Hepatocyte (in vitro differentiated cells): Measurements from ENCODE around the gene MED13L. TPM values are rescaled to one million over a fixed set of nuclear protein-coding genes. Genes with fewer than 3 reads are reported as not detected.

Source experiments
- DNase-seq: peaks from one replicate; pipeline ENCODE4 v3.0.0-alpha.2; 2016; ENCODE audit warnings: low spot score
- H2AFZ ChIP-seq: fragments of 200-600 bp; sonication (generic); 2 replicates; pipeline ENCODE4 v1.6.0; 2016; ENCODE audit warnings: antibody characterized with exemption, mild to moderate bottlenecking
- H3K27ac ChIP-seq: fragments of 200-600 bp; sonication (generic); 2 replicates; pipeline ENCODE4 v1.5.1; 2016; ENCODE audit warnings: mild to moderate bottlenecking
- H3K27me3 ChIP-seq: fragments of 200-600 bp; sonication (generic); 2 replicates; pipeline ENCODE4 v1.6.1; 2016
- H3K36me3 ChIP-seq: fragments of 200-600 bp; sonication (generic); replicated peaks from 2 replicates; pipeline ENCODE4 v1.5.1; 2016; ENCODE audit warnings: low read depth; ENCODE audit not compliant: insufficient read depth
- H3K4me1 ChIP-seq: fragments of 200-600 bp; sonication (generic); 2 replicates; pipeline ENCODE4 v1.5.1; 2016; ENCODE audit warnings: mild to moderate bottlenecking, moderate library complexity; ENCODE audit not compliant: insufficient read depth
- H3K4me2 ChIP-seq: fragments of 200-600 bp; sonication (generic); 2 replicates; pipeline ENCODE4 v1.6.0; 2016
- H3K4me3 ChIP-seq: fragments of 200-600 bp; sonication (generic); 2 replicates; pipeline ENCODE4 v1.5.1; 2016; ENCODE audit warnings: mild to moderate bottlenecking
- H3K79me2 ChIP-seq: fragments of 200-600 bp; sonication (generic); 2 replicates; pipeline ENCODE4 v1.6.0; 2017; ENCODE audit warnings: mild to moderate bottlenecking
- H3K9me2 ChIP-seq: fragments of 200-600 bp; sonication (generic); replicated peaks from 2 replicates; pipeline ENCODE4 v1.6.0; 2017; ENCODE audit warnings: mild to moderate bottlenecking; ENCODE audit not compliant: insufficient read depth
- H3K9me3 ChIP-seq: fragments of 200-600 bp; sonication (generic); 2 replicates; pipeline ENCODE4 v1.5.1; 2016; ENCODE audit warnings: low read depth, mild to moderate bottlenecking
- H4K20me1 ChIP-seq: fragments of 200-600 bp; sonication (generic); 2 replicates; pipeline ENCODE4 v1.6.0; 2016; ENCODE audit warnings: mild to moderate bottlenecking; ENCODE audit not compliant: insufficient read depth, poor library complexity, severe bottlenecking
- CTCF ChIP-seq: fragments of 200-600 bp; sonication (generic); IDR thresholded peaks from 2 replicates; pipeline ENCODE4 v1.5.1; 2016; ENCODE audit warnings: antibody characterized with exemption, mild to moderate bottlenecking; ENCODE audit not compliant: poor library complexity
- EZH2 ChIP-seq: fragments of 200-600 bp; sonication (generic); IDR thresholded peaks from 2 replicates; pipeline ENCODE4 v1.6.1; 2016; ENCODE audit warnings: antibody characterized with exemption, mild to moderate bottlenecking, borderline replicate concordance
- EZH2phosphoT487 ChIP-seq: fragments of 200-600 bp; sonication (generic); IDR thresholded peaks from one replicate; pipeline ENCODE4 v1.6.1; 2018; ENCODE audit warnings: antibody characterized with exemption, mild to moderate bottlenecking, low read depth, moderate library complexity; ENCODE audit not compliant: unreplicated experiment, severe bottlenecking
- WGBS: methylation state at CpG from one replicate; pipeline ENCODE4 v1.1.6; 2016; ENCODE audit warnings: low lambda C conversion rate; ENCODE audit errors: missing lambda C conversion rate; 5-methylcytosine and 5-hydroxymethylcytosine counted together
- polyA plus RNA-seq: library from polyadenylated mRNA; unstranded; fragments of >200 nt; fragmentation: Nextera tagmentation; extraction: Ambion mirVana; gene quantifications from 2 replicates; pipeline ENCODE4 v1.2.1, GENCODE V29; 2016
- total RNA-seq: library from RNA; depleted of rRNA; stranded (reverse); fragments of >200 nt; gene quantifications from 2 replicates; pipeline ENCODE4 v1.2.3, GENCODE V29; 2014

MED13L gene
- total and polyA plus RNA-seq, 2 experiments from 2014 or later, result 23.7 to 135 TPM

- no peaks in the 10 kb centered on the region for H3K9me2 ChIP-seq
- H3K4me1 ChIP-seq, result peaks cover 5% of the 10 kb centered on the region
- no peak overlapping the region for H3K4me3 ChIP-seq
- no peaks in the 10 kb centered on the region for H4K20me1 ChIP-seq
- no peaks in the 10 kb centered on the region for H3K27me3 ChIP-seq
- WGBS, result 65% methylated on average over 2 of the region's 2 CpGs
- H2AFZ ChIP-seq, result no peak overlapping the region
- H3K36me3 ChIP-seq, result no peaks in the 10 kb centered on the region
- H3K79me2 ChIP-seq, result no peaks in the 10 kb centered on the region
- H3K27ac ChIP-seq, result no peak overlapping the region
- no peaks in the 10 kb centered on the region for H3K9me3 ChIP-seq
- no peak for DNase-seq
- TF ChIP-seq CTCF (no peak), EZH2 (no peak), EZH2phosphoT487 (no peak)
- no peak overlapping the region for H3K4me2 ChIP-seq
Observed at GRCh38 chr12:116303929-116304328, 26.4 kb upstream of the MED13L start.

- Histone ChIP-seq H2AFZ (no peak overlapping the region), H3K79me2 (no peaks in the 10 kb centered on the region), H3K27me3 (no peaks in the 10 kb centered on the region), H3K4me2 (no peak overlapping the region), H3K36me3 (no peaks in the 10 kb centered on the region), H3K4me1 (peaks cover 5% of the 10 kb centered on the region), H3K9me2 (no peaks in the 10 kb centered on the region), H3K27ac (no peak overlapping the region), H4K20me1 (no peaks in the 10 kb centered on the region), H3K9me3 (no peaks in the 10 kb centered on the region), H3K4me3 (no peak overlapping the region)
- TF ChIP-seq EZH2phosphoT487 (no peak), CTCF (no peak), EZH2 (no peak)
- 85% methylated on average over 4 of the region's 4 CpGs for WGBS
- DNase-seq, result no peak
Observed at GRCh38 chr12:116303066-116303465, 25.6 kb upstream of the MED13L start.

GRCh38 chr12:116302166-116303058, 24.9 kb upstream of the MED13L start:
- no peak for TF ChIP-seq EZH2
- no peak for TF ChIP-seq CTCF
- TF ChIP-seq EZH2phosphoT487, result no peak
- DNase-seq, result no peak
- no peaks in the 10 kb centered on the region for H3K79me2 ChIP-seq
- H3K9me2 ChIP-seq, result no peaks in the 10 kb centered on the region
- no peak overlapping the region for H3K4me2 ChIP-seq
- 75% methylated on average over 21 of the region's 23 CpGs for WGBS
- no peak overlapping the region for H3K27ac ChIP-seq
- peaks cover 5% of the 10 kb centered on the region for H3K4me1 ChIP-seq
- no peak overlapping the region for H2AFZ ChIP-seq
- H3K9me3 ChIP-seq, result no peaks in the 10 kb centered on the region
- H3K36me3 ChIP-seq, result no peaks in the 10 kb centered on the region
- H4K20me1 ChIP-seq, result no peaks in the 10 kb centered on the region
- no peaks in the 10 kb centered on the region for H3K27me3 ChIP-seq
- no peak overlapping the region for H3K4me3 ChIP-seq
